K562 (cell line): ENCODE data around the gene RBSN. TPM values are rescaled to one million over a fixed set of nuclear protein-coding genes. Genes with fewer than 3 reads are reported as not detected.

Experiments used
- CBX3 ChIP-seq, 2 experiments: IDR thresholded peaks; 1 replicate in 1 of 2; 2 replicates in 1 of 2; pipeline ENCODE4 v1.6.1; 2012; ENCODE audit warnings: inconsistent platforms in 2 of 2, low read length in 2 of 2, borderline replicate concordance in 1 of 2, control low read depth in 1 of 2
- CEBPB ChIP-seq: fragments of 450-650 bp; IDR thresholded peaks from 2 replicates; pipeline ENCODE4 v1.6.1; 2016; ENCODE audit warnings: missing genetic modification characterization, missing compliant biosample characterization
- COPS2 ChIP-seq: fragments of 450-650 bp; conservative IDR thresholded peaks from 2 replicates; pipeline ENCODE4 v1.6.1; 2016; ENCODE audit warnings: mild to moderate bottlenecking, moderate library complexity
- ETV6 ChIP-seq, 3 experiments: fragments of 150-350 bp in 1 of 3; sonication (generic) in 1 of 3; formaldehyde crosslinking in 1 of 3; IDR thresholded peaks; 2 replicates each; pipeline versions ENCODE4 v1.6.1 to v1.8.0; 2014 to 2022; ENCODE audit warnings: borderline replicate concordance in 2 of 3, low read depth in 2 of 3, antibody characterized with exemption in 1 of 3, low read length in 1 of 3, mild to moderate bottlenecking in 1 of 3, missing genetic modification reagents in 1 of 3
- MAFF ChIP-seq: IDR thresholded peaks from 2 replicates; pipeline ENCODE4 v1.6.1; 2012; ENCODE audit warnings: low read length, improper control_type of control experiment
- MEF2A ChIP-seq: IDR thresholded peaks from 2 replicates; pipeline ENCODE4 v1.6.1; 2011; ENCODE audit warnings: low read depth, mild to moderate bottlenecking, low read length, moderate library complexity; ENCODE audit not compliant: control insufficient read depth
- NKRF ChIP-seq: fragments of 450-650 bp; IDR thresholded peaks from 2 replicates; pipeline ENCODE4 v1.6.1; 2016; ENCODE audit warnings: borderline replicate concordance
- POLR2A ChIP-seq: fragments of 450-650 bp; conservative IDR thresholded peaks from 2 replicates; pipeline ENCODE4 v1.6.1; 2016
- POLR2G ChIP-seq: fragments of 200-400 bp; formaldehyde crosslinking; IDR thresholded peaks from 2 replicates; pipeline ENCODE4 v1.6.1; 2017; ENCODE audit warnings: low read depth, mild to moderate bottlenecking, antibody characterized with exemption, low read length, moderate library complexity
- PTBP1 ChIP-seq: fragments of 200-400 bp; formaldehyde crosslinking; IDR thresholded peaks from 2 replicates; pipeline ENCODE4 v1.6.1; 2017; ENCODE audit warnings: low read depth, low read length
- SAP30 ChIP-seq: fragments of 200-600 bp; sonication (generic); IDR thresholded peaks from 2 replicates; pipeline ENCODE4 v1.6.1; 2012; ENCODE audit warnings: borderline replicate concordance, low read depth, mild to moderate bottlenecking, moderate library complexity, low read length, control low read depth, inconsistent platforms; ENCODE audit not compliant: insufficient read depth, poor library complexity, severe bottlenecking
- TARDBP ChIP-seq: fragments of 450-650 bp; IDR thresholded peaks from 2 replicates; pipeline ENCODE4 v1.6.1; 2016
- TEAD4 ChIP-seq, 2 experiments: sonication (generic) in 1 of 2; formaldehyde crosslinking in 1 of 2; IDR thresholded peaks; 2 replicates each; pipeline versions ENCODE4 v1.6.1 to v1.8.0; 2012 to 2022; ENCODE audit warnings: borderline replicate concordance in 1 of 2, inconsistent platforms in 1 of 2, low read length in 1 of 2, mild to moderate bottlenecking in 1 of 2, missing genetic modification reagents in 1 of 2
- TGIF2 ChIP-seq: sonication (generic); formaldehyde crosslinking; IDR thresholded peaks from 2 replicates; pipeline ENCODE4 v1.8.1; 2022; ENCODE audit warnings: mild to moderate bottlenecking, missing genetic modification reagents, moderate library complexity
- THAP12 ChIP-seq: fragments of 250-450 bp; sonication (Bioruptor Pico); IDR thresholded peaks from 2 replicates; pipeline ENCODE4 v1.9.0; 2021; ENCODE audit warnings: mild to moderate bottlenecking, inconsistent platforms
- XRCC4 ChIP-seq: IDR thresholded peaks from one replicate; pipeline ENCODE4 v1.6.1; 2011; ENCODE audit not compliant: insufficient read depth, insufficient read length; ENCODE audit errors: extremely low read depth
- YY1 ChIP-seq, 3 experiments: IDR thresholded peaks; 2 replicates each; pipeline ENCODE4 v1.6.1; 2011; ENCODE audit warnings: low read length in 2 of 3, mild to moderate bottlenecking in 2 of 3, moderate library complexity in 2 of 3, borderline replicate concordance in 1 of 3, control low read depth in 1 of 3, low read depth in 1 of 3; ENCODE audit not compliant: insufficient read depth in 3 of 3, insufficient replicate concordance in 2 of 3, control insufficient read depth in 1 of 3, insufficient read length in 1 of 3; ENCODE audit errors: extremely low read depth in 1 of 3
- polyA plus RNA-seq, 8 experiments: library from polyadenylated mRNA; depleted of rRNA in 4 of 8; stranded (reverse) in 5 of 8; unstranded in 3 of 8; fragments of >200 nt; fragmentation: Nextera tagmentation in 2 of 8; fragmentation: Illumina TruSeq in 1 of 8; extraction: Ambion mirVana in 2 of 8; extraction: Trizol in 1 of 8; gene quantifications; 2 replicates each; pipeline versions ENCODE4 v1.2.1 to v1.2.3, GENCODE V29; 2011 to 2014; ENCODE audit warnings: inconsistent platforms in 1 of 8, missing spikeins in 1 of 8
- total RNA-seq, 7 experiments: library from RNA; depleted of rRNA in 6 of 7; stranded (reverse); fragments of >200 nt in 6 of 7; fragmentation: Illumina TruSeq in 2 of 7; extraction: Trizol in 2 of 7; gene quantifications; 2 replicates each; pipeline versions ENCODE4 v1.2.1 to v1.2.3, GENCODE V29; 2011 to 2021; ENCODE audit warnings: low replicate concordance in 1 of 7
- TF ChIP-seq, protein P1 (sequence below): fragments of 250-450 bp; sonication (Bioruptor Pico); IDR thresholded peaks from 2 replicates; pipeline ENCODE4 v1.5.1; 2021; ENCODE audit warnings: mild to moderate bottlenecking
- TF ChIP-seq, protein P2 (sequence below): fragments of 250-450 bp; sonication (Bioruptor Pico); IDR thresholded peaks from 2 replicates; pipeline ENCODE4 v1.5.0; 2022; ENCODE audit warnings: mild to moderate bottlenecking

The RBSN gene
- total and polyA plus RNA-seq, 9 of the 15 experiments (the other 6 are each of a cell fraction or from before 2014, with no cell fraction given), result 2.9 to 19.6 (median 15.0) TPM

DNA sequence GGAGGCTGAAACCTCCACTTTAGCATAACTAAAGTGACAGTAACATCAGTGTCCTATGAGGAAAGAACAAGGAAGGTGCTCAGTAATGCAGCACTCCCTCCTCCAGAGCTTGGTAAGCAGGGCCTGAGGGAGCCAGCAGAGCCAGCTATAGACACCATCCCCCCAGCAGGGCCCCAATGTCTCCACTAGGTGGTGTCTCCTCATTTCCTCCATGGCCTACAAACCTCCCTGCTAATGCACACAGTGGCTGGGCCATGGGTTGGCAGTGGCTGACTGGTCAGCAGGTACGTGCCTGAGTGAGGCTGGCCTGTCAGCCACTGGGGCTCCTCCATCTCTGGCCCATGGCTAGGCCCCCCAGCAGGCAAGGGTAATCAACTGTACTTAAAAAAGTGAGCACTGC lies 47.4 kb downstream of the RBSN start (continued):
- no peak for TF ChIP-seq SAP30
- no peak for TF ChIP-seq COPS2
- TF ChIP-seq POLR2A, result peak; percentile 18; the same call in 1 of the 2 replicates
- TF ChIP-seq XRCC4, result no peak
- TF ChIP-seq TGIF2 (CRISPR knock-in tag), result no peak
- TF ChIP-seq MAFF, result no peak
- no peak for TF ChIP-seq PTBP1
- TF ChIP-seq ETV6 (IDR thresholded peaks at IDR 0.05; ENCODE audit: borderline replicate concordance in 1 of 2, low read depth in 2 of 2, low read length in 1 of 2), result no peak
- no peak for TF ChIP-seq ETV6 (CRISPR knock-in tag; IDR thresholded peaks at IDR 0.05; ENCODE audit: borderline replicate concordance)
- no peak for TF ChIP-seq CEBPB (tag)
- TF ChIP-seq POLR2G, result peak; percentile 22; the same call in 1 of the 2 replicates
- no peak for TF ChIP-seq TARDBP
- TF ChIP-seq, protein P1, sequence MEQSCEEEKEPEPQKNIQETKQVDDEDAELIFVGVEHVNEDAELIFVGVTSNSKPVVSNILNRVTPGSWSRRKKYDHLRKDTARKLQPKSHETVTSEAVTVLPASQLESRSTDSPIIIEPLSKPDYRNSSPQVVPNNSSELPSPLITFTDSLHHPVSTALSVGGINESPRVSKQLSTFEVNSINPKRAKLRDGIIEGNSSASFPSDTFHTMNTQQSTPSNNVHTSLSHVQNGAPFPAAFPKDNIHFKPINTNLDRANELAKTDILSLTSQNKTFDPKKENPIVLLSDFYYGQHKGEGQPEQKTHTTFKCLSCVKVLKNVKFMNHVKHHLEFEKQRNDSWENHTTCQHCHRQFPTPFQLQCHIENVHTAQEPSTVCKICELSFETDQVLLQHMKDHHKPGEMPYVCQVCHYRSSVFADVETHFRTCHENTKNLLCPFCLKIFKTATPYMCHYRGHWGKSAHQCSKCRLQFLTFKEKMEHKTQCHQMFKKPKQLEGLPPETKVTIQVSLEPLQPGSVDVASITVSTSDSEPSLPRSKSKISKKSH (CRISPR knock-in tag), result no peak
- no peak for TF ChIP-seq NKRF
- TF ChIP-seq YY1 (IDR thresholded peaks at IDR 0.05; ENCODE audit: borderline replicate concordance in 1 of 3, control insufficient read depth in 1 of 3, extremely low read depth in 1 of 3, insufficient read depth in 3 of 3, insufficient read length in 1 of 3, insufficient replicate concordance in 2 of 3, low read depth in 1 of 3, low read length in 2 of 3), result peak in 2 of 3 experiments; percentile 23 to 44
- 0 out of 3 replicates have a peak, but pooled peaks of 1 of the 2 experiments have one; percentile 36 for TF ChIP-seq CBX3 (IDR thresholded peaks at IDR 0.05; ENCODE audit: borderline replicate concordance in 1 of 2, low read length in 2 of 2)
- TF ChIP-seq THAP12, result no peak
- TF ChIP-seq MEF2A, result no peak
- TF ChIP-seq, protein P2, sequence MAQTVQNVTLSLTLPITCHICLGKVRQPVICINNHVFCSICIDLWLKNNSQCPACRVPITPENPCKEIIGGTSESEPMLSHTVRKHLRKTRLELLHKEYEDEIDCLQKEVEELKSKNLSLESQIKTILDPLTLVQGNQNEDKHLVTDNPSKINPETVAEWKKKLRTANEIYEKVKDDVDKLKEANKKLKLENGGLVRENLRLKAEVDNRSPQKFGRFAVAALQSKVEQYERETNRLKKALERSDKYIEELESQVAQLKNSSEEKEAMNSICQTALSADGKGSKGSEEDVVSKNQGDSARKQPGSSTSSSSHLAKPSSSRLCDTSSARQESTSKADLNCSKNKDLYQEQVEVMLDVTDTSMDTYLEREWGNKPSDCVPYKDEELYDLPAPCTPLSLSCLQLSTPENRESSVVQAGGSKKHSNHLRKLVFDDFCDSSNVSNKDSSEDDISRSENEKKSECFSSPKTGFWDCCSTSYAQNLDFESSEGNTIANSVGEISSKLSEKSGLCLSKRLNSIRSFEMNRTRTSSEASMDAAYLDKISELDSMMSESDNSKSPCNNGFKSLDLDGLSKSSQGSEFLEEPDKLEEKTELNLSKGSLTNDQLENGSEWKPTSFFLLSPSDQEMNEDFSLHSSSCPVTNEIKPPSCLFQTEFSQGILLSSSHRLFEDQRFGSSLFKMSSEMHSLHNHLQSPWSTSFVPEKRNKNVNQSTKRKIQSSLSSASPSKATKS (CRISPR knock-in tag), result no peak
- TF ChIP-seq TEAD4 (IDR thresholded peaks at IDR 0.05; ENCODE audit: low read length), result 0 out of 2 replicates have a peak, but pooled peaks have one; percentile 10
- TF ChIP-seq TEAD4 (CRISPR knock-in tag; IDR thresholded peaks at IDR 0.05; ENCODE audit: borderline replicate concordance), result no peak
